ENCODE results near the gene BIRC3. TPM values are rescaled to one million over a fixed set of nuclear protein-coding genes. Genes with fewer than 3 reads are reported as not detected.
A peak's percentile ranks its signal among the peaks of the same experiment; 100 is the strongest.

The BIRC3 gene
- total and polyA plus RNA-seq, 2 of the 4 experiments (the other 2 are of a cell fraction) = 2.2 to 5.0 TPM

GRCh38 chr11:102345904-102346303 is 28.6 kb downstream of the BIRC3 start:
- no peak overlapping the region for H2AK9ac ChIP-seq (replicated peaks; ENCODE audit: low read depth, low read length, poor library complexity)
- intact Hi-C loops (cut with micrococcal nuclease) (loop anchor here (5.0 kb wide), 2 partner anchors 106 to 234 kb away; partner anchors contain the start of genes TMEM123 and YAP1), in situ Hi-C loops (cut with MboI; ENCODE audit: low sequenced_read_pairs) (no loop called here), dilution Hi-C loops (cut with HindIII; ENCODE audit: low sequenced_read_pairs, unreplicated experiment) (no loop called here)
- H3K14ac ChIP-seq (replicated peaks; ENCODE audit: low read depth, low read length) = peak overlapping the region; percentile 78
- H3K4me3 ChIP-seq (ENCODE audit: insufficient read depth, low read depth, low read length) = peak overlapping the region; percentile 81
- H3K4me2 ChIP-seq (ENCODE audit: low read depth, low read length) = peak overlapping the region; percentile 87
- TF ChIP-seq BHLHE40 (IDR thresholded peaks at IDR 0.05; ENCODE audit: low read depth, low read length) (no peak), CEBPB (IDR thresholded peaks at IDR 0.05; ENCODE audit: low read depth, low read length) (no peak), POLR2A (IDR thresholded peaks at IDR 0.05; ENCODE audit: low read depth, low read length) (peak; percentile 47; the same call in 1 of the 2 replicates), USF2 (IDR thresholded peaks at IDR 0.05; ENCODE audit: low read depth, low read length) (no peak), ELK1 (IDR thresholded peaks at IDR 0.05; ENCODE audit: borderline replicate concordance, low read depth, low read length) (no peak)
- no TSS peak for BruUV-seq (replicated peaks)
- no peak overlapping the region for H2BK15ac ChIP-seq (ENCODE audit: low read depth, low read length)
- peak overlapping the region; percentile 100 for H2BK120ac ChIP-seq (ENCODE audit: low read depth, low read length)
- DNase-seq (peak; percentile 83), ATAC-seq (ENCODE audit: low read depth) (no peak; the same call in 1 of the 2 replicates)
- no peaks in the 10 kb centered on the region; the same call in 1 of the 2 replicates for H3K4me1 ChIP-seq (ENCODE audit: control insufficient read depth, insufficient read depth, low read length)
- CTCF ChIA-PET = interaction anchor here (0.8 to 1.5 kb wide), 2 partner anchors 150 to 320 kb away, joined by 3 read pairs; no protein-coding TSS in a partner anchor
- peak overlapping the region; percentile 99 for H2BK5ac ChIP-seq (ENCODE audit: low read depth, low read length, poor library complexity, severe bottlenecking)
- no peak overlapping the region for H2AK5ac ChIP-seq (ENCODE audit: low read depth, low read length)
- H3K9ac ChIP-seq (ENCODE audit: low read depth, low read length) = no peak overlapping the region
- H3K18ac ChIP-seq (ENCODE audit: low read depth, low read length) = peak overlapping the region; percentile 40; the same call in 1 of the 2 replicates
- peak overlapping the region; percentile 100 for H3K4ac ChIP-seq (ENCODE audit: low read depth, low read length)
- H3K9me3 ChIP-seq (ENCODE audit: control insufficient read depth, insufficient read depth, low read length) = no peaks in the 10 kb centered on the region
- peak overlapping the region; percentile 67 to 92; a peak in 3 of 4 replicates for H4K8ac ChIP-seq (ENCODE audit: low read depth in 2 of 2, low read length in 2 of 2)
- H3K36me3 ChIP-seq (ENCODE audit: control insufficient read depth, insufficient read depth, low read length) = peaks cover 5% of the 10 kb centered on the region
- H4K5ac ChIP-seq (ENCODE audit: low read depth, low read length) = no peak overlapping the region
- H2AFZ ChIP-seq (replicated peaks; ENCODE audit: low read length, poor library complexity) = peak overlapping the region; percentile 63
- H4K91ac ChIP-seq (ENCODE audit: insufficient read depth, low read depth, low read length) = peak overlapping the region; percentile 100
- peaks cover 9% of the 10 kb centered on the region; the same call in 1 of the 2 replicates for H4K20me1 ChIP-seq (ENCODE audit: insufficient read depth, low read length)
- H3K56ac ChIP-seq (ENCODE audit: extremely low read depth, insufficient read depth, low read length) = peak overlapping the region; percentile 100
- peak overlapping the region; percentile 100; the same call in 1 of the 2 replicates for H3K23ac ChIP-seq (ENCODE audit: low read depth, low read length)
- H2BK20ac ChIP-seq (ENCODE audit: low read depth, low read length) = peak overlapping the region; percentile 64
- POLR2A ChIA-PET (ENCODE audit: unreplicated experiment) = no interaction called here
- 0 out of 2 replicates have a peak, but pooled peaks cover 3% of the 10 kb centered on the region for H3K9me1 ChIP-seq (ENCODE audit: insufficient read depth, low read length)
- H3K27ac ChIP-seq (ENCODE audit: insufficient read depth, low read length) = peak overlapping the region; percentile 53
- no CpG with 5 or more reads among the region's 8 CpGs for WGBS, 2 experiments (ENCODE audit: extremely low coverage in 2 of 2, insufficient read length in 1 of 2)
- peaks cover 0 to 25% of the 10 kb centered on the region in 2 experiments; a peak in 3 of 4 replicates for H3K79me1 ChIP-seq (ENCODE audit: low read depth in 1 of 2, low read length in 2 of 2)
- H3K27me3 ChIP-seq (ENCODE audit: control insufficient read depth, insufficient read depth, low read length) = no peaks in the 10 kb centered on the region

Measured in IMR-90 (cell line).